Liver (tissue), 9 donors: Measurements from ENCODE around the gene TFG. TPM values are rescaled to one million over a fixed set of nuclear protein-coding genes. Genes with fewer than 3 reads are reported as not detected.
"Not testable (repeated sequence)": the region's sequence is repeated elsewhere in the genome, so short reads cannot be mapped to it uniquely, and the experiment has no call there.

Experiments used
- DNase-seq: peaks from one replicate; pipeline ENCODE4 v3.0.0-alpha.2; 2017; ENCODE audit warnings: low spot score
- H3K27ac ChIP-seq, 2 donors: one replicate each; pipeline ENCODE4 v1.7.0; 2013; ENCODE audit warnings: inconsistent platforms in 2 of 2, low read length in 2 of 2, control low read depth in 1 of 2, low read depth in 1 of 2, mild to moderate bottlenecking in 1 of 2
- H3K27me3 ChIP-seq, 4 donors: one replicate each; pipeline versions ENCODE4 v1.6.1 to v1.7.0; 2013; ENCODE audit warnings: low read length in 3 of 4, inconsistent platforms in 1 of 4, mild to moderate bottlenecking in 1 of 4, moderate library complexity in 1 of 4; ENCODE audit not compliant: control insufficient read depth in 4 of 4, insufficient read depth in 4 of 4
- H3K36me3 ChIP-seq, 4 donors: one replicate each; pipeline versions ENCODE4 v1.6.1 to v1.7.0; 2013; ENCODE audit warnings: low read length in 3 of 4, mild to moderate bottlenecking in 3 of 4, low read depth in 1 of 4, moderate library complexity in 1 of 4; ENCODE audit not compliant: control insufficient read depth in 4 of 4, insufficient read depth in 3 of 4
- H3K4me1 ChIP-seq, 4 donors: one replicate each; pipeline versions ENCODE4 v1.6.1 to v1.7.0; 2013; ENCODE audit warnings: low read length in 3 of 4, mild to moderate bottlenecking in 3 of 4, moderate library complexity in 1 of 4; ENCODE audit not compliant: control insufficient read depth in 4 of 4, insufficient read depth in 4 of 4
- H3K4me3 ChIP-seq, 3 donors: one replicate each; pipeline versions ENCODE4 v1.6.1 to v1.7.0; 2013; ENCODE audit warnings: low read length in 3 of 3, control low read depth in 1 of 3, low read depth in 1 of 3, mild to moderate bottlenecking in 1 of 3
- H3K9ac ChIP-seq, 2 donors: one replicate each; pipeline ENCODE4 v1.7.0; 2013; ENCODE audit warnings: low read length in 2 of 2, mild to moderate bottlenecking in 2 of 2, moderate library complexity in 2 of 2, control low read depth in 1 of 2, low read depth in 1 of 2
- H3K9me3 ChIP-seq, 4 donors: one replicate each; pipeline versions ENCODE4 v1.6.1 to v1.7.0; 2013; ENCODE audit warnings: low read length in 3 of 4; ENCODE audit not compliant: control insufficient read depth in 4 of 4
- EGR1 ChIP-seq, 2 donors: IDR thresholded peaks; 2 replicates each; pipeline ENCODE4 v1.6.1; 2016 to 2018; ENCODE audit warnings: antibody characterized with exemption in 2 of 2, low read depth in 2 of 2
- FOXA2 ChIP-seq: IDR thresholded peaks from 2 replicates; pipeline ENCODE4 v1.6.1; 2016; ENCODE audit warnings: antibody characterized with exemption
- GABPA ChIP-seq, 2 donors: IDR thresholded peaks in 1 of 2; conservative IDR thresholded peaks in 1 of 2; 2 replicates each; pipeline ENCODE4 v1.6.1; 2016; ENCODE audit warnings: antibody characterized with exemption in 2 of 2, mild to moderate bottlenecking in 1 of 2, moderate library complexity in 1 of 2
- HNF4A ChIP-seq, 2 donors: conservative IDR thresholded peaks; 2 replicates each; pipeline ENCODE4 v1.6.1; 2016; ENCODE audit warnings: antibody characterized with exemption in 2 of 2, mild to moderate bottlenecking in 2 of 2
- HNF4G ChIP-seq: IDR thresholded peaks from 2 replicates; pipeline ENCODE4 v1.6.1; 2016; ENCODE audit warnings: antibody characterized with exemption
- NR2F2 ChIP-seq: IDR thresholded peaks from 2 replicates; pipeline ENCODE4 v1.6.1; 2016; ENCODE audit warnings: antibody characterized with exemption
- RAD21 ChIP-seq, 2 donors: IDR thresholded peaks; 2 replicates each; pipeline ENCODE4 v1.6.1; 2016; ENCODE audit warnings: antibody characterized with exemption in 2 of 2, mild to moderate bottlenecking in 2 of 2
- RXRA ChIP-seq, 2 donors: IDR thresholded peaks; 2 replicates each; pipeline ENCODE4 v1.6.1; 2017 to 2018; ENCODE audit warnings: antibody characterized with exemption in 2 of 2, mild to moderate bottlenecking in 1 of 2
- SP1 ChIP-seq: IDR thresholded peaks from 2 replicates; pipeline ENCODE4 v1.6.1; 2018; ENCODE audit warnings: antibody characterized with exemption, mild to moderate bottlenecking
- TAF1 ChIP-seq: conservative IDR thresholded peaks from 2 replicates; pipeline ENCODE4 v1.6.1; 2016; ENCODE audit warnings: antibody characterized with exemption, mild to moderate bottlenecking
- YY1 ChIP-seq: IDR thresholded peaks from 2 replicates; pipeline ENCODE4 v1.6.1; 2016; ENCODE audit warnings: antibody characterized with exemption, mild to moderate bottlenecking
- WGBS: extraction: QIAGEN DNeasy Blood & Tissue Kit; methylation state at CpG from one replicate; pipeline ENCODE4 v1.1.7; 2013; 5-methylcytosine and 5-hydroxymethylcytosine counted together
- polyA plus RNA-seq, 2 donors: library from polyadenylated mRNA; stranded (reverse) in 1 of 2; unstranded in 1 of 2; fragments of 200-250 nt in 1 of 2; fragments of >200 nt in 1 of 2; fragmentation: Nextera tagmentation in 1 of 2; extraction: Ambion mirVana in 1 of 2; gene quantifications; one replicate each; pipeline versions ENCODE4 v1.2.1 to v1.2.3, GENCODE V29; 2013 to 2015
- total RNA-seq, 2 donors: library from RNA; depleted of rRNA; stranded (reverse); fragments of >200 nt; gene quantifications; one replicate each; pipeline ENCODE4 v1.2.3, GENCODE V29; 2014
- TF ChIP-seq, protein P1 (sequence below): fragments of 150-350 bp; IDR thresholded peaks from 2 replicates; pipeline ENCODE4 v1.5.1; 2017; ENCODE audit warnings: improper control_type of control experiment, low read depth, low read length; ENCODE audit not compliant: missing input control
- TF ChIP-seq, protein P2 (sequence below): IDR thresholded peaks from 2 replicates; pipeline ENCODE4 v1.6.1; 2016; ENCODE audit warnings: antibody characterized with exemption
- TF ChIP-seq, protein P3 (sequence below): IDR thresholded peaks from 2 replicates; pipeline ENCODE4 v1.6.1; 2016; ENCODE audit warnings: antibody characterized with exemption, mild to moderate bottlenecking
- TF ChIP-seq, protein P4 (sequence below): IDR thresholded peaks from 2 replicates; pipeline ENCODE4 v1.6.1; 2016; ENCODE audit warnings: antibody characterized with exemption
- donor health status: healthy.
- donor health status: healthy.
- donor health status: healthy.
- donor health status: healthy.
- donor health status: healthy.

Gene TFG
- total and polyA plus RNA-seq, 4 donors, result 42.4 to 70.8 (median 65.0) TPM

DNA sequence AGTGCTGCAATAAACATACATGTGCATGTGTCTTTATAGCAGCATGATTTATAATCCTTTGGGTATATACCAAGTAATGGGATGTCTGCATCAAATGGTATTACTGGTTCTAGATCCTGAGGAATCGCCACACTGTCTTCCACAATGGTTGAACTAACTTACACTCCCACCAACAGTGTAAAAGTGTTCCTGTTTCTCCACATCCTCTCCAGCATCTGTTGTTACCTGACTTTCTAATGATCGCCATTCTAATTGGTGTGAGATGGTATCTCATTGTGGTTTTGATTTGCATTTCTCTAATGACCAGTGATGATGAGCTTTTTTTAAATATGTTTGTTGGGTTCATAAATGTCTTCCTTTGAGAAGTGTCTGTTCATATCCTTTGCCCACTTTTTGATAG lies 38.3 kb upstream of the TFG start:
- not testable (repeated sequence) for H3K9me3 ChIP-seq, H3K4me1 ChIP-seq, DNase-seq, H3K36me3 ChIP-seq, H3K4me3 ChIP-seq, H3K27ac ChIP-seq, H3K27me3 ChIP-seq, H3K9ac ChIP-seq
- 96% methylated on average over 2 of the region's 2 CpGs for WGBS

DNA sequence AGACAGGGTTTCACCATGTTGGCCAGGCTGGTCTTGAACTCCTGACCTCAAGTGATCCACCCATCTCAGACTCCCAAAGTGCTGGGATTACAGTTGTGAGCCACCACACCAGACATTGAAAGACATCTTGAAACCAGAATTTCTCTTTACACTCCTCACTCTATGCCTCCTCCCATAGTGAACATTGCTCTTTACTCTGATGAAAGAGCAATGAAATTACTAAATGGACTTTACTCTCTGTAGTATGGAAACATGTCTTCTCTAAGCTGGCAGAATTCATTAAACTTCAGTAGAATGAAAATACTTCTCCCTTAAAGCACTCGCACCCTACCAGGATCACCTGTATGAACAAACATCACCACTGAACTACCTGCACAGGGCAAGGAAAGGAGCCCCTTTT lies 27.8 kb upstream of the TFG start:
- no peak overlapping the region for H3K9ac ChIP-seq
- TF ChIP-seq, protein P1, sequence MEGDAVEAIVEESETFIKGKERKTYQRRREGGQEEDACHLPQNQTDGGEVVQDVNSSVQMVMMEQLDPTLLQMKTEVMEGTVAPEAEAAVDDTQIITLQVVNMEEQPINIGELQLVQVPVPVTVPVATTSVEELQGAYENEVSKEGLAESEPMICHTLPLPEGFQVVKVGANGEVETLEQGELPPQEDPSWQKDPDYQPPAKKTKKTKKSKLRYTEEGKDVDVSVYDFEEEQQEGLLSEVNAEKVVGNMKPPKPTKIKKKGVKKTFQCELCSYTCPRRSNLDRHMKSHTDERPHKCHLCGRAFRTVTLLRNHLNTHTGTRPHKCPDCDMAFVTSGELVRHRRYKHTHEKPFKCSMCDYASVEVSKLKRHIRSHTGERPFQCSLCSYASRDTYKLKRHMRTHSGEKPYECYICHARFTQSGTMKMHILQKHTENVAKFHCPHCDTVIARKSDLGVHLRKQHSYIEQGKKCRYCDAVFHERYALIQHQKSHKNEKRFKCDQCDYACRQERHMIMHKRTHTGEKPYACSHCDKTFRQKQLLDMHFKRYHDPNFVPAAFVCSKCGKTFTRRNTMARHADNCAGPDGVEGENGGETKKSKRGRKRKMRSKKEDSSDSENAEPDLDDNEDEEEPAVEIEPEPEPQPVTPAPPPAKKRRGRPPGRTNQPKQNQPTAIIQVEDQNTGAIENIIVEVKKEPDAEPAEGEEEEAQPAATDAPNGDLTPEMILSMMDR, result no peak
- TF ChIP-seq, protein P2, sequence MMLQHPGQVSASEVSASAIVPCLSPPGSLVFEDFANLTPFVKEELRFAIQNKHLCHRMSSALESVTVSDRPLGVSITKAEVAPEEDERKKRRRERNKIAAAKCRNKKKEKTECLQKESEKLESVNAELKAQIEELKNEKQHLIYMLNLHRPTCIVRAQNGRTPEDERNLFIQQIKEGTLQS, result no peak
- TF ChIP-seq RAD21 (IDR thresholded peaks at IDR 0.05), result no peak
- no peak for TF ChIP-seq EGR1 (IDR thresholded peaks at IDR 0.05; ENCODE audit: low read depth in 2 of 2)
- no peak for TF ChIP-seq TAF1
- TF ChIP-seq HNF4A (conservative IDR thresholded peaks at IDR 0.05), result peak; percentile 69 to 88
- TF ChIP-seq GABPA (IDR thresholded peaks at IDR 0.05 in 1 of 2, conservative IDR thresholded peaks at IDR 0.05 in 1 of 2), result no peak
- TF ChIP-seq RXRA (IDR thresholded peaks at IDR 0.05), result peak in 1 of 2 donors; percentile 16
- TF ChIP-seq NR2F2, result no peak
- TF ChIP-seq YY1, result peak; percentile 24
- TF ChIP-seq FOXA2, result no peak
- peak; percentile 73 for TF ChIP-seq HNF4G
- TF ChIP-seq SP1, result peak; percentile 60
- H3K27ac ChIP-seq, result no peak overlapping the region
- no peak overlapping the region for H3K4me3 ChIP-seq
- H3K4me1 ChIP-seq, result peaks cover 0 to 4% (median 2%) of the 10 kb centered on the region in 4 donors
- H3K9me3 ChIP-seq, result no peaks in the 10 kb centered on the region
- H3K36me3 ChIP-seq, result peaks cover 0 to 5% (median 1%) of the 10 kb centered on the region in 4 donors
- H3K27me3 ChIP-seq, result no peaks in the 10 kb centered on the region
- DNase-seq, result no peak
- WGBS, result 94% methylated on average over 1 of the region's 1 CpG

DNA sequence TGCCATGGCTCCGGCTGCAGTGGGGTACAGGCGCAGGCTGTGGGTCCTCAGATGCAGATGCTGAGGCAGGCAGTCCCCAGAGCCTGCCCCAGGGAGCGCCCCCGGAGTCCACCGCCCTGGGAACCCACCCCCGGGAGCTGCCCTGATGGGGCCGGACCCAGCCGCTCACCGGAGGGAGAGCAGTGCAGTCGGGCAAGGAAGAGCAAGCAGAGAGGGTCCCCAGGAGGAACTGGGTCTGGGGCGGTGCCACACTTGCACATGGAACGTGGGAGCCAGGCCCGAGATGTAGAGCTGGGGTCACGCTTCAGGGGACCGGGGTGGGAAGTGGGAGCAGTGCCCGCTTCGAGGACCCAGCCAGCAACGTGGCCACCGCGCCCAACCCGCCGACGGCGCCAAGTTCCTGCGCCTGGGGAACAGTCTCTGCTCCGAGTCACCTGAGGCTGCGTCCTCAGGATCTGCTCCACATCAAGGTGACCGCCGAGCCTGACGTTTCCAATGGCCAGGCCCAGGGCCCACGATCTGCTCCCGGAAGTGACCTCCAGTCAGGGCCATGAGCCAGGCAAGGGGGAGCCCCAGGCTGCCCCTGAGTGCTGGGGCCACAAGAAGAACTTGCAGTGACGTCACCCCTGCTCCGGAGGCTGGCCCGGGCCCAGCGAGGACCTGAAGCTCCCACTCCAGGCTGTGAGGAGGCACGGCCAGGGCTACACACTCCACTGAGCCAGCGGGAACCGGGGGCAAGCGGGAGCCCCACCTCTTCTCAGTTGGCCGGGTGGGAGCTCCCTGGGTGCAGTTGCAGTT lies 27.0 kb upstream of the TFG start:
- no peaks in the 10 kb centered on the region for H3K27me3 ChIP-seq
- no peak overlapping the region for H3K9ac ChIP-seq
- peaks cover 0 to 4% (median 2%) of the 10 kb centered on the region in 4 donors for H3K4me1 ChIP-seq
- peaks cover 0 to 5% (median 1%) of the 10 kb centered on the region in 4 donors for H3K36me3 ChIP-seq
- no peak overlapping the region for H3K27ac ChIP-seq
- H3K9me3 ChIP-seq, result no peaks in the 10 kb centered on the region
- no peak for DNase-seq
- H3K4me3 ChIP-seq, result no peak overlapping the region
- WGBS, result 81% methylated on average over 41 of the region's 41 CpGs
- TF ChIP-seq TAF1, result no peak
- TF ChIP-seq, protein P2, result no peak
- TF ChIP-seq RAD21 (IDR thresholded peaks at IDR 0.05), result no peak
- no peak for TF ChIP-seq HNF4A (conservative IDR thresholded peaks at IDR 0.05)
- TF ChIP-seq RXRA (IDR thresholded peaks at IDR 0.05), result no peak
- no peak for TF ChIP-seq SP1
- TF ChIP-seq HNF4G, result no peak
- TF ChIP-seq, protein P3, sequence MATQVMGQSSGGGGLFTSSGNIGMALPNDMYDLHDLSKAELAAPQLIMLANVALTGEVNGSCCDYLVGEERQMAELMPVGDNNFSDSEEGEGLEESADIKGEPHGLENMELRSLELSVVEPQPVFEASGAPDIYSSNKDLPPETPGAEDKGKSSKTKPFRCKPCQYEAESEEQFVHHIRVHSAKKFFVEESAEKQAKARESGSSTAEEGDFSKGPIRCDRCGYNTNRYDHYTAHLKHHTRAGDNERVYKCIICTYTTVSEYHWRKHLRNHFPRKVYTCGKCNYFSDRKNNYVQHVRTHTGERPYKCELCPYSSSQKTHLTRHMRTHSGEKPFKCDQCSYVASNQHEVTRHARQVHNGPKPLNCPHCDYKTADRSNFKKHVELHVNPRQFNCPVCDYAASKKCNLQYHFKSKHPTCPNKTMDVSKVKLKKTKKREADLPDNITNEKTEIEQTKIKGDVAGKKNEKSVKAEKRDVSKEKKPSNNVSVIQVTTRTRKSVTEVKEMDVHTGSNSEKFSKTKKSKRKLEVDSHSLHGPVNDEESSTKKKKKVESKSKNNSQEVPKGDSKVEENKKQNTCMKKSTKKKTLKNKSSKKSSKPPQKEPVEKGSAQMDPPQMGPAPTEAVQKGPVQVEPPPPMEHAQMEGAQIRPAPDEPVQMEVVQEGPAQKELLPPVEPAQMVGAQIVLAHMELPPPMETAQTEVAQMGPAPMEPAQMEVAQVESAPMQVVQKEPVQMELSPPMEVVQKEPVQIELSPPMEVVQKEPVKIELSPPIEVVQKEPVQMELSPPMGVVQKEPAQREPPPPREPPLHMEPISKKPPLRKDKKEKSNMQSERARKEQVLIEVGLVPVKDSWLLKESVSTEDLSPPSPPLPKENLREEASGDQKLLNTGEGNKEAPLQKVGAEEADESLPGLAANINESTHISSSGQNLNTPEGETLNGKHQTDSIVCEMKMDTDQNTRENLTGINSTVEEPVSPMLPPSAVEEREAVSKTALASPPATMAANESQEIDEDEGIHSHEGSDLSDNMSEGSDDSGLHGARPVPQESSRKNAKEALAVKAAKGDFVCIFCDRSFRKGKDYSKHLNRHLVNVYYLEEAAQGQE, result no peak
- TF ChIP-seq, protein P1, result no peak
- no peak for TF ChIP-seq GABPA (IDR thresholded peaks at IDR 0.05 in 1 of 2, conservative IDR thresholded peaks at IDR 0.05 in 1 of 2)
- TF ChIP-seq, protein P4, sequence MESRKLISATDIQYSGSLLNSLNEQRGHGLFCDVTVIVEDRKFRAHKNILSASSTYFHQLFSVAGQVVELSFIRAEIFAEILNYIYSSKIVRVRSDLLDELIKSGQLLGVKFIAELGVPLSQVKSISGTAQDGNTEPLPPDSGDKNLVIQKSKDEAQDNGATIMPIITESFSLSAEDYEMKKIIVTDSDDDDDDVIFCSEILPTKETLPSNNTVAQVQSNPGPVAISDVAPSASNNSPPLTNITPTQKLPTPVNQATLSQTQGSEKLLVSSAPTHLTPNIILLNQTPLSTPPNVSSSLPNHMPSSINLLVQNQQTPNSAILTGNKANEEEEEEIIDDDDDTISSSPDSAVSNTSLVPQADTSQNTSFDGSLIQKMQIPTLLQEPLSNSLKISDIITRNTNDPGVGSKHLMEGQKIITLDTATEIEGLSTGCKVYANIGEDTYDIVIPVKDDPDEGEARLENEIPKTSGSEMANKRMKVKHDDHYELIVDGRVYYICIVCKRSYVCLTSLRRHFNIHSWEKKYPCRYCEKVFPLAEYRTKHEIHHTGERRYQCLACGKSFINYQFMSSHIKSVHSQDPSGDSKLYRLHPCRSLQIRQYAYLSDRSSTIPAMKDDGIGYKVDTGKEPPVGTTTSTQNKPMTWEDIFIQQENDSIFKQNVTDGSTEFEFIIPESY, result no peak
- no peak for TF ChIP-seq YY1
